Activated naive CD8-positive, alpha-beta T cell treated with anti-CD3 and anti-CD28 coated beads, Interleukin-2, amount 50 U/mL, for 24 hours (primary cell): ENCODE data around the gene ATAD5.
"Not testable (repeated sequence)": the region's sequence is repeated elsewhere in the genome, so short reads cannot be mapped to it uniquely, and the experiment has no call there.

Experiments
- ATAC-seq: fragments of 150-1000 bp; cut with Tn5 transposase; one replicate; pipeline ENCODE4 v1.10.0; 2021
- DNase-seq: peaks from one replicate; pipeline ENCODE4 v3.0.0; 2021
- H3K27ac Mint-ChIP-seq: one replicate; pipeline ENCODE4 v1.8.0; 2021; ENCODE audit warnings: mild to moderate bottlenecking, mixed read lengths
- H3K27me3 Mint-ChIP-seq: one replicate; pipeline ENCODE4 v1.8.0; 2021; ENCODE audit warnings: mixed read lengths
- H3K36me3 Mint-ChIP-seq: one replicate; pipeline ENCODE4 v1.8.0; 2021; ENCODE audit warnings: low read depth, mixed read lengths
- H3K4me1 Mint-ChIP-seq: one replicate; pipeline ENCODE4 v1.8.0; 2021; ENCODE audit warnings: mixed read lengths
- H3K4me3 Mint-ChIP-seq: one replicate; pipeline ENCODE4 v1.8.0; 2021; ENCODE audit warnings: mild to moderate bottlenecking, moderate library complexity, mixed read lengths
- H3K9me3 Mint-ChIP-seq: one replicate; pipeline ENCODE4 v1.8.0; 2021; ENCODE audit warnings: mixed read lengths

ATAD5 gene

GRCh38 chr17:30917050-30917449 lies 85.3 kb downstream of the ATAD5 start:
- ATAC-seq (no peak), DNase-seq (no peak)
- Mint-ChIP-seq H3K9me3 (no peaks in the 10 kb centered on the region), H3K4me1 (peaks cover 8% of the 10 kb centered on the region), H3K4me3 (no peak overlapping the region), H3K36me3 (no peaks in the 10 kb centered on the region), H3K27me3 (peaks cover 18% of the 10 kb centered on the region), H3K27ac (no peak overlapping the region)

- DNase-seq (no peak), ATAC-seq (no peak)
- Mint-ChIP-seq H3K36me3 (no peaks in the 10 kb centered on the region), H3K27me3 (peaks cover 40% of the 10 kb centered on the region), H3K9me3 (no peaks in the 10 kb centered on the region), H3K27ac (no peak overlapping the region), H3K4me3 (no peak overlapping the region), H3K4me1 (peaks cover 10% of the 10 kb centered on the region)
Observed at GRCh38 chr17:30920282-30920681, 88.5 kb downstream of the ATAD5 start.

- Mint-ChIP-seq H3K9me3 (no peaks in the 10 kb centered on the region), H3K27ac (no peak overlapping the region), H3K4me1 (peaks cover 10% of the 10 kb centered on the region), H3K36me3 (no peaks in the 10 kb centered on the region), H3K27me3 (peaks cover 42% of the 10 kb centered on the region), H3K4me3 (peak overlapping the region; percentile 64)
- DNase-seq, result no peak
- no peak for ATAC-seq
Observed at GRCh38 chr17:30920683-30921543, 89.1 kb downstream of the ATAD5 start.

- ATAC-seq, result peak; percentile 17
- no peaks in the 10 kb centered on the region for H3K36me3 Mint-ChIP-seq
- H3K27me3 Mint-ChIP-seq, result peaks cover 45% of the 10 kb centered on the region
- H3K4me1 Mint-ChIP-seq, result peaks cover 10% of the 10 kb centered on the region
- peak; percentile 6 for DNase-seq
- no peak within 1 kb of the TSS for H3K27ac Mint-ChIP-seq
- H3K9me3 Mint-ChIP-seq, result no peaks in the 10 kb centered on the region
- H3K4me3 Mint-ChIP-seq, result peak within 1 kb of the TSS; percentile 69
Observed at GRCh38 chr17:30921544-30922196, 89.9 kb downstream of the ATAD5 start, which contains the start of gene ADAP2. Gene ADAP2, plus strand, starts transcription at chr17:30921945. Its CDS starts 70 bp downstream, at chr17:30922015.

- DNase-seq (peak; percentile 14), ATAC-seq (peak; percentile 30)
- Mint-ChIP-seq H3K27ac (no peak overlapping the region), H3K36me3 (no peaks in the 10 kb centered on the region), H3K9me3 (no peaks in the 10 kb centered on the region), H3K4me1 (peaks cover 10% of the 10 kb centered on the region), H3K4me3 (peak overlapping the region; percentile 69), H3K27me3 (peaks cover 49% of the 10 kb centered on the region)
Observed at GRCh38 chr17:30922235-30923030, 90.7 kb downstream of the ATAD5 start.

- Mint-ChIP-seq H3K9me3 (no peaks in the 10 kb centered on the region), H3K4me1 (peaks cover 10% of the 10 kb centered on the region), H3K4me3 (no peak overlapping the region), H3K27ac (no peak overlapping the region), H3K36me3 (no peaks in the 10 kb centered on the region), H3K27me3 (peaks cover 49% of the 10 kb centered on the region)
- DNase-seq (no peak), ATAC-seq (no peak)
Observed at GRCh38 chr17:30924341-30924740, 92.6 kb downstream of the ATAD5 start.

- Mint-ChIP-seq H3K27ac (no peak overlapping the region), H3K9me3 (no peaks in the 10 kb centered on the region), H3K36me3 (no peaks in the 10 kb centered on the region), H3K4me1 (peaks cover 3% of the 10 kb centered on the region), H3K27me3 (peaks cover 33% of the 10 kb centered on the region), H3K4me3 (no peak overlapping the region)
- ATAC-seq (no peak), DNase-seq (no peak)
Observed at GRCh38 chr17:30926516-30926915, 94.8 kb downstream of the ATAD5 start.

- Mint-ChIP-seq H3K27me3 (peaks cover 25% of the 10 kb centered on the region), H3K9me3 (no peaks in the 10 kb centered on the region), H3K4me1 (peaks cover 2% of the 10 kb centered on the region), H3K27ac (no peak overlapping the region), H3K4me3 (no peak overlapping the region), H3K36me3 (no peaks in the 10 kb centered on the region)
- DNase-seq (no peak), ATAC-seq (no peak)
Observed at GRCh38 chr17:30927756-30928155, 96.0 kb downstream of the ATAD5 start.

- no peak overlapping the region for H3K27ac Mint-ChIP-seq
- no peak overlapping the region for H3K4me3 Mint-ChIP-seq
- no peak for DNase-seq
- ATAC-seq, result no peak
- H3K27me3 Mint-ChIP-seq, result peaks cover 18% of the 10 kb centered on the region
- H3K9me3 Mint-ChIP-seq, result no peaks in the 10 kb centered on the region
- H3K4me1 Mint-ChIP-seq, result no peaks in the 10 kb centered on the region
- H3K36me3 Mint-ChIP-seq, result no peaks in the 10 kb centered on the region
Observed at GRCh38 chr17:30928584-30928983, 96.8 kb downstream of the ATAD5 start.

GRCh38 chr17:30929081-30929633 lies 97.4 kb downstream of the ATAD5 start:
- no peaks in the 10 kb centered on the region for H3K36me3 Mint-ChIP-seq
- H3K4me1 Mint-ChIP-seq, result no peaks in the 10 kb centered on the region
- no peaks in the 10 kb centered on the region for H3K9me3 Mint-ChIP-seq
- peaks cover 13% of the 10 kb centered on the region for H3K27me3 Mint-ChIP-seq
- DNase-seq (no peak), ATAC-seq (no peak)
- H3K4me3 Mint-ChIP-seq, result no peak overlapping the region
- H3K27ac Mint-ChIP-seq, result no peak overlapping the region

GRCh38 chr17:30929861-30930260 lies 98.1 kb downstream of the ATAD5 start:
- H3K27ac Mint-ChIP-seq, H3K36me3 Mint-ChIP-seq, H3K4me3 Mint-ChIP-seq, H3K4me1 Mint-ChIP-seq, H3K9me3 Mint-ChIP-seq, H3K27me3 Mint-ChIP-seq, ATAC-seq, DNase-seq: not testable (repeated sequence)

GRCh38 chr17:30930495-30930894 lies 98.7 kb downstream of the ATAD5 start:
- ATAC-seq (no peak), DNase-seq (no peak)
- H3K27me3 Mint-ChIP-seq, result peaks cover 9% of the 10 kb centered on the region
- H3K36me3 Mint-ChIP-seq, result no peaks in the 10 kb centered on the region
- no peak overlapping the region for H3K27ac Mint-ChIP-seq
- no peaks in the 10 kb centered on the region for H3K9me3 Mint-ChIP-seq
- H3K4me3 Mint-ChIP-seq, result no peak overlapping the region
- no peaks in the 10 kb centered on the region for H3K4me1 Mint-ChIP-seq

- ATAC-seq, DNase-seq, H3K4me3 Mint-ChIP-seq, H3K4me1 Mint-ChIP-seq, H3K9me3 Mint-ChIP-seq, H3K27ac Mint-ChIP-seq, H3K27me3 Mint-ChIP-seq, H3K36me3 Mint-ChIP-seq: not testable (repeated sequence)
Observed at GRCh38 chr17:30931582-30931981, 99.8 kb downstream of the ATAD5 start.

- Mint-ChIP-seq H3K9me3 (no peaks in the 10 kb centered on the region), H3K4me1 (peaks cover 1% of the 10 kb centered on the region), H3K4me3 (no peak overlapping the region), H3K27ac (no peak overlapping the region), H3K27me3 (no peaks in the 10 kb centered on the region), H3K36me3 (no peaks in the 10 kb centered on the region)
- ATAC-seq (no peak), DNase-seq (no peak)
Observed at GRCh38 chr17:30933966-30934365, 102.2 kb downstream of the ATAD5 start.
